ENCODE results near the gene CHST14. TPM values are rescaled to one million over a fixed set of nuclear protein-coding genes. Genes with fewer than 3 reads are reported as not detected.

The CHST14 gene
- total RNA-seq, 1 experiment from 2014 or later: 14.3 TPM

DNA sequence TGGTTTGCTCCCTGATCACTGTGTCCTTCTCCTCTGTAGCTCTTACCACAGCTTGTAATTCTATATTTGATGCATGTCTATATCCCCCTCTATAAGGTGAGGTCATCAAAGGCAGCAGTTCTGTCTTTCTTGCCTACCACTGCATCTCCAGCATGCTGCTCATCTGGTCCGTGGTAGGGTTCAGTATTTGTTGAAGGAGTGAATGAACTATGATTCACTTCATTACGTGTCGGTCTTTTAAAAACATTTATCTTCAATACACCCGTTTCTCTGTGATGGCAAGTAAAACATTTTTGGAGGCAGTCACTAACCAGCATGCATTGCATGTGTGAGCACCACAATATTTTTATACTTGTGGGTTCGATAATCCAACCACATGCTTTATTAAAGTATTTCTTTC lies 27.6 kb downstream of the CHST14 start:
- ChIA-PET POLR2A (ENCODE audit: low non-redundant PET) (no interaction called here), CTCF (interaction anchor here (0.6 to 0.8 kb wide), 2 partner anchors 9 to 15 kb away, joined by 3 read pairs; no protein-coding TSS in a partner anchor)
- Histone ChIP-seq H3K27ac (ENCODE audit: low read depth, low read length, poor library complexity, severe bottlenecking) (no peak overlapping the region), H3K9me3 (ENCODE audit: low read depth, low read length, poor library complexity, severe bottlenecking) (no peaks in the 10 kb centered on the region), H3K27me3 (replicated peaks; ENCODE audit: insufficient read depth, low read depth, low read length, poor library complexity) (no peaks in the 10 kb centered on the region), H3K36me3 (ENCODE audit: insufficient read depth, low read length, poor library complexity, severe bottlenecking) (no peaks in the 10 kb centered on the region), H3K4me3 (ENCODE audit: low read depth, low read length, poor library complexity, severe bottlenecking) (no peak overlapping the region), H3K4me1 (ENCODE audit: insufficient read depth, low read length, poor library complexity, severe bottlenecking) (no peaks in the 10 kb centered on the region)
- DNase-seq (ENCODE audit: low spot score): no peak
- intact Hi-C loops (cut with micrococcal nuclease; ENCODE audit: unreplicated experiment): no loop called here
- TF ChIP-seq, protein P1, sequence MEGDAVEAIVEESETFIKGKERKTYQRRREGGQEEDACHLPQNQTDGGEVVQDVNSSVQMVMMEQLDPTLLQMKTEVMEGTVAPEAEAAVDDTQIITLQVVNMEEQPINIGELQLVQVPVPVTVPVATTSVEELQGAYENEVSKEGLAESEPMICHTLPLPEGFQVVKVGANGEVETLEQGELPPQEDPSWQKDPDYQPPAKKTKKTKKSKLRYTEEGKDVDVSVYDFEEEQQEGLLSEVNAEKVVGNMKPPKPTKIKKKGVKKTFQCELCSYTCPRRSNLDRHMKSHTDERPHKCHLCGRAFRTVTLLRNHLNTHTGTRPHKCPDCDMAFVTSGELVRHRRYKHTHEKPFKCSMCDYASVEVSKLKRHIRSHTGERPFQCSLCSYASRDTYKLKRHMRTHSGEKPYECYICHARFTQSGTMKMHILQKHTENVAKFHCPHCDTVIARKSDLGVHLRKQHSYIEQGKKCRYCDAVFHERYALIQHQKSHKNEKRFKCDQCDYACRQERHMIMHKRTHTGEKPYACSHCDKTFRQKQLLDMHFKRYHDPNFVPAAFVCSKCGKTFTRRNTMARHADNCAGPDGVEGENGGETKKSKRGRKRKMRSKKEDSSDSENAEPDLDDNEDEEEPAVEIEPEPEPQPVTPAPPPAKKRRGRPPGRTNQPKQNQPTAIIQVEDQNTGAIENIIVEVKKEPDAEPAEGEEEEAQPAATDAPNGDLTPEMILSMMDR (conservative IDR thresholded peaks at IDR 0.05; ENCODE audit: low read depth, low read length): no peak
- no peak for TF ChIP-seq EZH2 (IDR thresholded peaks at IDR 0.05; ENCODE audit: borderline replicate concordance, low read depth, low read length, poor library complexity, severe bottlenecking)
- BruUV-seq (replicated peaks): no TSS peak

DNA sequence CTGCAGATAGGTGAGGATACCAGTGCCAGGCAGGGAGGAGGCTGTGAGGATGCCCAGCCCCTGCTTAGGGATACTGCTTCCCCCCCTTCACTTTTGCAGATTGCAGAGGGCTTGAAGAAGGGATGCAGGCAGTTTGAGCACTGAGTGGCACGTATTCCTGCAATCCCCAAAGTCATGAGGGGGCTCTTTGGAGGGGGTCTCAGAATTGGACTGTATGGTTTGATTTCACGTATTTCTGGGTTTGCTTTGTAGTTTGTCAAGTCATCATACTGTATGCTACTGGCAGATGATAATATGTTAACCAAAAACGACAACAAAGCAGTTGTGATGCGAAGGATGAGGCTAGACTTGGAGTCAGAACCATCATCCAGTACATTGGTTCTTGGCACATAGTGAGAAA lies 28.1 kb downstream of the CHST14 start:
- Histone ChIP-seq H3K27ac (ENCODE audit: low read depth, low read length, poor library complexity, severe bottlenecking) (no peak overlapping the region), H3K4me1 (ENCODE audit: insufficient read depth, low read length, poor library complexity, severe bottlenecking) (no peaks in the 10 kb centered on the region), H3K9me3 (ENCODE audit: low read depth, low read length, poor library complexity, severe bottlenecking) (no peaks in the 10 kb centered on the region), H3K4me3 (ENCODE audit: low read depth, low read length, poor library complexity, severe bottlenecking) (no peak overlapping the region), H3K27me3 (replicated peaks; ENCODE audit: insufficient read depth, low read depth, low read length, poor library complexity) (no peaks in the 10 kb centered on the region), H3K36me3 (ENCODE audit: insufficient read depth, low read length, poor library complexity, severe bottlenecking) (no peaks in the 10 kb centered on the region)
- DNase-seq (ENCODE audit: low spot score): no peak
- BruUV-seq (replicated peaks): no TSS peak
- POLR2A ChIA-PET (ENCODE audit: low non-redundant PET): no interaction called here
- intact Hi-C loops (cut with micrococcal nuclease; ENCODE audit: unreplicated experiment): no loop called here
- TF ChIP-seq, protein P1 (conservative IDR thresholded peaks at IDR 0.05; ENCODE audit: low read depth, low read length): no peak
- TF ChIP-seq EZH2 (IDR thresholded peaks at IDR 0.05; ENCODE audit: borderline replicate concordance, low read depth, low read length, poor library complexity, severe bottlenecking): no peak
- CTCF ChIA-PET: no interaction called here

DNA sequence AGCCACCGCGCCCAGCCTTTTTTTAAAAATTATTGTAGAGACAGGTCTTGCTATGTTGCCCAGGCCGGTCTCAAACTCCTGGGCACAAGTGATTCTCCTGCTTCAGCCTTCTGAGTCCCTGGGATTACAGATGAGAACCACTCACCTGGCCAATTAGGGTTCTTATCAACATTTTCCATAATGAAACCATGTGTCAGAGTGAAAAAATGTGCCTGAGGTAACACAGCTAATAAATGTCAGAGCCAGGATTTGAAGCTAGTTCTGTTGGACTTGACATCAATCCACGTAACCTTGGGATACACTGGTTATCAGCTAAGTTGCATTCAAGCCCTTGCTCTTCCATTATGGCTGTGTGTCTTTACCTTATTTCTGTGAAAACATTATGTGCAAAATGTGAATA lies 29.1 kb downstream of the CHST14 start:
- no peak overlapping the region for H3K4me3 ChIP-seq (ENCODE audit: low read depth, low read length, poor library complexity, severe bottlenecking)
- H3K27ac ChIP-seq (ENCODE audit: low read depth, low read length, poor library complexity, severe bottlenecking): no peak overlapping the region
- DNase-seq (ENCODE audit: low spot score): no peak
- ChIA-PET POLR2A (ENCODE audit: low non-redundant PET) (no interaction called here), CTCF (no interaction called here)
- no peaks in the 10 kb centered on the region for H3K27me3 ChIP-seq (replicated peaks; ENCODE audit: insufficient read depth, low read depth, low read length, poor library complexity)
- no peaks in the 10 kb centered on the region for H3K4me1 ChIP-seq (ENCODE audit: insufficient read depth, low read length, poor library complexity, severe bottlenecking)
- no TSS peak for BruUV-seq (replicated peaks)
- TF ChIP-seq, protein P1 (conservative IDR thresholded peaks at IDR 0.05; ENCODE audit: low read depth, low read length): no peak
- TF ChIP-seq EZH2 (IDR thresholded peaks at IDR 0.05; ENCODE audit: borderline replicate concordance, low read depth, low read length, poor library complexity, severe bottlenecking): no peak
- intact Hi-C loops (cut with micrococcal nuclease; ENCODE audit: unreplicated experiment): no loop called here
- H3K36me3 ChIP-seq (ENCODE audit: insufficient read depth, low read length, poor library complexity, severe bottlenecking): no peaks in the 10 kb centered on the region
- H3K9me3 ChIP-seq (ENCODE audit: low read depth, low read length, poor library complexity, severe bottlenecking): no peaks in the 10 kb centered on the region
